GM23248 (cell line): ENCODE data around the gene LAMP5.

Source experiments
- EZH2 ChIP-seq: fragments of 200-600 bp; sonication (generic); IDR thresholded peaks from 2 replicates; pipeline ENCODE4 v1.6.1; 2018; ENCODE audit warnings: antibody characterized with exemption, mild to moderate bottlenecking; ENCODE audit not compliant: insufficient read depth, poor library complexity, severe bottlenecking
- EZH2phosphoT487 ChIP-seq: fragments of 200-600 bp; sonication (generic); IDR thresholded peaks from 2 replicates; pipeline ENCODE4 v1.6.1; 2018; ENCODE audit warnings: antibody characterized with exemption, moderate library complexity, mild to moderate bottlenecking, low read depth; ENCODE audit not compliant: insufficient read depth

DNA sequence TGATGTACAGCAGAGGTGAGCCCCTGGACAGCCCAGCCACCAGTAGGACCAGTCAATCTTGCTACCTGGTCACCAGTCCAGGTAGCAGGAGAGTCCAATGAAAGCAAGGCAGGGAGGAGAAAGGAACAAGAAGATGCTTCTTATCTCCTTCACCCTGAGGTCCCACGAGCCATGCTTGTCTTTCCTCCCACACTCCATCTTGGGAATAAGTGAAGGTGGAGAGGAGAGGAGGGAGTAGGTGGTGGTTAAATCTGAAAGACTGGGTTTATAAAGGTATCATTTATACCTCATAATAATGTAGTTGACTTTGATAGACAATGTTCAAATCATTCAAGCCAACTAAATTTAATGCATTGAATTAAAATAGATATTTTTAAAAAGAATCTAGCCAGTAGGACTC lies 35.9 kb downstream of the LAMP5 start:
- TF ChIP-seq EZH2phosphoT487 (no peak), EZH2 (no peak)
